Measurements from ENCODE around the gene EEFSEC. TPM values are rescaled to one million over a fixed set of nuclear protein-coding genes. Genes with fewer than 3 reads are reported as not detected.

EEFSEC gene
- total and polyA plus RNA-seq, 2 of the 8 experiments (the other 6 are each of a cell fraction or from before 2014, with no cell fraction given): 13.1 to 19.8 TPM

GRCh38 chr3:128382221-128382807 is 229.0 kb downstream of the EEFSEC start:
- no peak overlapping the region for H2BK12ac ChIP-seq (ENCODE audit: low read depth, low read length)
- no peak overlapping the region for H2BK20ac ChIP-seq (ENCODE audit: low read length)
- H4K8ac ChIP-seq (ENCODE audit: extremely low read depth, insufficient read depth, low read length): no peak overlapping the region
- no peak overlapping the region for H2AK5ac ChIP-seq (ENCODE audit: low read depth, low read length)
- H3K18ac ChIP-seq (ENCODE audit: extremely low read depth, low read length): no peak overlapping the region
- H3K36me3 ChIP-seq (ENCODE audit: control insufficient read depth in 2 of 4, insufficient read depth in 4 of 4, low read length in 3 of 4): no peaks in the 10 kb centered on the region
- no peak overlapping the region for H3K27ac ChIP-seq (ENCODE audit: low read depth, low read length)
- no peak for DNase-seq (ENCODE audit: low read depth in 1 of 2, low spot score in 2 of 2)
- no peak overlapping the region for H3K56ac ChIP-seq (replicated peaks; ENCODE audit: insufficient read length, low read depth, low read length)
- no peak overlapping the region for H3K4me3 ChIP-seq (ENCODE audit: extremely low read depth in 1 of 4, insufficient read depth in 2 of 4, low read depth in 3 of 4, low read length in 4 of 4)
- H4K91ac ChIP-seq (replicated peaks; ENCODE audit: insufficient read length, low read length): no peak overlapping the region
- H3K27me3 ChIP-seq (replicated peaks in 1 of 4; ENCODE audit: control insufficient read depth in 3 of 4, extremely low read depth in 1 of 4, insufficient read depth in 3 of 4, low read length in 3 of 4): no peaks in the 10 kb centered on the region
- no peaks in the 10 kb centered on the region; the same call in 1 of the 2 replicates for H3K79me1 ChIP-seq (ENCODE audit: low read depth, low read length)
- H3K4ac ChIP-seq (replicated peaks; ENCODE audit: insufficient read length, low read depth, low read length): no peak overlapping the region
- CTCF ChIA-PET (ENCODE audit: partially characterized antibody): interaction anchor here (0.7 to 2.7 kb wide), 5 partner anchors 10 to 226 kb away, joined by 3 to 11 read pairs (median 3); no protein-coding TSS in a partner anchor
- H3K9me3 ChIP-seq (ENCODE audit: insufficient read depth in 2 of 2, low read depth in 1 of 2, low read length in 1 of 2): no peaks in the 10 kb centered on the region
- no peaks in the 10 kb centered on the region for H3K4me1 ChIP-seq (replicated peaks in 1 of 4; ENCODE audit: control insufficient read depth in 3 of 4, insufficient read depth in 4 of 4, low read length in 3 of 4)
- WGBS, 2 experiments (ENCODE audit: extremely low coverage in 1 of 2, insufficient coverage in 1 of 2, insufficient read length in 1 of 2, insufficient replicate concordance in 2 of 2, low coverage in 1 of 2, low lambda C conversion rate in 2 of 2, missing lambda C conversion rate in 1 of 2): 91% methylated on average over 14 of the region's 14 CpGs; no CpG with 5 or more reads in 1 of the 2 experiments
- H2BK120ac ChIP-seq (replicated peaks; ENCODE audit: low read depth, low read length): no peak overlapping the region
- H3K14ac ChIP-seq (ENCODE audit: insufficient read length): no peak overlapping the region
- no peaks in the 10 kb centered on the region for H3K79me2 ChIP-seq (ENCODE audit: control insufficient read depth in 1 of 2, insufficient read depth in 2 of 2, low read length in 2 of 2)
- H3K23me2 ChIP-seq (ENCODE audit: low read depth, low read length): no peaks in the 10 kb centered on the region
- no peak for FAIRE-seq
- no peak overlapping the region for H2BK15ac ChIP-seq (ENCODE audit: low read length)
- no peak overlapping the region for H3K23ac ChIP-seq (ENCODE audit: insufficient read length)
- no peak overlapping the region for H3K4me2 ChIP-seq (ENCODE audit: insufficient read depth in 1 of 2, low read depth in 2 of 2, low read length in 2 of 2)
- peaks cover 0 to 3% of the 10 kb centered on the region in 2 experiments for H4K20me1 ChIP-seq (replicated peaks in 1 of 2; ENCODE audit: control insufficient read depth in 1 of 2, insufficient read depth in 2 of 2, low read length in 2 of 2)
- POLR2A ChIA-PET (ENCODE audit: partially characterized antibody): interaction anchor here (0.7 to 1.3 kb wide), 3 partner anchors 9 to 52 kb away, joined by 3 to 4 read pairs (median 3); no protein-coding TSS in a partner anchor
- no peak overlapping the region for H2AFZ ChIP-seq (ENCODE audit: low read length)
- no peak overlapping the region; the same call in 1 of the 2 replicates for H2BK5ac ChIP-seq (ENCODE audit: low read depth, low read length)
- no peak overlapping the region for H4K5ac ChIP-seq (ENCODE audit: insufficient read length, low read depth, low read length)
- H3K9ac ChIP-seq (replicated peaks in 1 of 4; ENCODE audit: extremely low read depth in 1 of 4, low read depth in 3 of 4, low read length in 3 of 4): no peak overlapping the region; a peak in 1 of 7 replicates
- TF ChIP-seq POLR2A (IDR thresholded peaks at IDR 0.05; ENCODE audit: control extremely low read depth in 1 of 2, low read depth in 2 of 2, low read length in 2 of 2) (no peak), JUND (IDR thresholded peaks at IDR 0.05; ENCODE audit: low read length) (no peak), PHF8 (conservative IDR thresholded peaks at IDR 0.05; ENCODE audit: low read depth, low read length) (no peak), EZH2 (IDR thresholded peaks at IDR 0.05; ENCODE audit: low read depth, low read length, severe bottlenecking) (no peak), CBX5 (IDR thresholded peaks at IDR 0.05; ENCODE audit: low read depth, low read length) (no peak), CEBPB (IDR thresholded peaks at IDR 0.05; ENCODE audit: low read depth, low read length) (no peak), E2F6 (IDR thresholded peaks at IDR 0.05) (no peak), KDM4A (IDR thresholded peaks at IDR 0.05; ENCODE audit: low read depth, low read length, severe bottlenecking) (no peak), JUN (IDR thresholded peaks at IDR 0.05; ENCODE audit: low read depth, low read length) (no peak), CHD2 (IDR thresholded peaks at IDR 0.05; ENCODE audit: low read length) (no peak), CTBP2 (IDR thresholded peaks at IDR 0.05; ENCODE audit: borderline replicate concordance, insufficient read depth, insufficient read length, low read length) (no peak), EP300 (IDR thresholded peaks at IDR 0.05; ENCODE audit: borderline replicate concordance in 1 of 2, low read depth in 2 of 2, low read length in 2 of 2) (no peak)
